K562 (cell line): ENCODE measurements around the gene COG4. TPM values are rescaled to one million over a fixed set of nuclear protein-coding genes. Genes with fewer than 3 reads are reported as not detected.

Experiments
- ATAC-seq: fragments of 200-7000 bp; cut with Tn5 transposase; 3 replicates; pipeline ENCODE4 v1.9.1; 2020; ENCODE audit warnings: moderate library complexity
- BruUV-seq: library from RNA; stranded (reverse); fragments of 400-500 nt; replicated peaks from 2 replicates; lab custom pipeline; 2021; lab: Mats Ljungman, UMichigan
- CTCF ChIA-PET: fragments of 300-600 bp; formaldehyde crosslinking; extraction: SDS; loops from one replicate; lab custom pipeline; 2021; ENCODE audit warnings: low intra/inter-chr PET ratio; lab: Yijun Ruan, JAX
- POLR2A ChIA-PET: fragments of 300-600, 350-650 bp; sonication (Branson Sonifier 250); formaldehyde crosslinking; extraction: SDS; loops from one replicate; lab custom pipeline; 2021; ENCODE audit warnings: antibody characterized with exemption, inconsistent platforms; lab: Yijun Ruan, JAX
- DNase-seq, 4 experiments: peaks; one replicate each; pipeline versions ENCODE4 v3.0.0 to v3.0.0-alpha.2; 2011 to 2018; ENCODE audit warnings: low spot score in 3 of 4, mixed read lengths in 3 of 4; ENCODE audit errors: extremely low read depth in 1 of 4
- FAIRE-seq: peaks from 2 replicates; lab custom pipeline; 2011; peaks lifted over from hg19 to GRCh38; lab: Jason Lieb, UNC
- H2AFZ ChIP-seq: 2 replicates; pipeline ENCODE4 v1.6.0; 2011; ENCODE audit warnings: low read depth, low read length, control low read depth, inconsistent platforms
- H3K27ac ChIP-seq: fragments of 200-600 bp; 3 replicates; pipeline ENCODE4 v1.8.0; 2011; ENCODE audit warnings: low read depth, mild to moderate bottlenecking, control low read depth, inconsistent platforms, low read length, moderate library complexity, mixed read lengths; ENCODE audit errors: extremely low read depth
- H3K27me3 ChIP-seq, 2 experiments: fragments of 300-600 bp in 1 of 2; 2 replicates in 1 of 2; 3 replicates in 1 of 2; pipeline versions ENCODE4 v1.6.0 to v1.8.0; 2011; ENCODE audit warnings: inconsistent platforms in 2 of 2, low read length in 2 of 2, mild to moderate bottlenecking in 1 of 2, mixed read lengths in 1 of 2, moderate library complexity in 1 of 2; ENCODE audit not compliant: control insufficient read depth in 2 of 2, insufficient read depth in 2 of 2
- H3K36me3 ChIP-seq: fragments of 300-600 bp; 3 replicates; pipeline ENCODE4 v1.8.0; 2011; ENCODE audit warnings: mild to moderate bottlenecking, low read length, inconsistent platforms; ENCODE audit not compliant: control insufficient read depth, insufficient read depth
- H3K4me1 ChIP-seq, 2 experiments: fragments of 200-600 bp in 1 of 2; replicated peaks in 1 of 2; 2 replicates in 1 of 2; 3 replicates in 1 of 2; pipeline versions ENCODE4 v1.5.1 to v1.8.0; 2011; ENCODE audit warnings: inconsistent platforms in 2 of 2, low read length in 2 of 2, mild to moderate bottlenecking in 1 of 2, mixed read lengths in 1 of 2, moderate library complexity in 1 of 2; ENCODE audit not compliant: control insufficient read depth in 2 of 2, insufficient read depth in 2 of 2
- H3K4me2 ChIP-seq: 2 replicates; pipeline ENCODE4 v1.6.1; 2011; ENCODE audit warnings: low read length, control low read depth, inconsistent platforms, mixed read lengths; ENCODE audit not compliant: insufficient read depth
- H3K4me3 ChIP-seq: fragments of 200-600 bp; sonication (generic), shearing (Covaris generic); 2 replicates; pipeline ENCODE4 v1.5.1; 2016; ENCODE audit warnings: control low read depth, inconsistent platforms
- H3K79me2 ChIP-seq: fragments of 200-600 bp; 3 replicates; pipeline ENCODE4 v1.8.0; 2011; ENCODE audit warnings: low read length, inconsistent platforms; ENCODE audit not compliant: control insufficient read depth, insufficient read depth
- H3K9ac ChIP-seq, 2 experiments: 2 replicates each; pipeline versions ENCODE4 v1.6.0 to v1.6.1; 2011; ENCODE audit warnings: low read depth in 2 of 2, low read length in 2 of 2, control low read depth in 1 of 2, inconsistent platforms in 1 of 2, mild to moderate bottlenecking in 1 of 2, mixed read lengths in 1 of 2; ENCODE audit not compliant: insufficient read depth in 1 of 2
- H3K9me1 ChIP-seq: one replicate; pipeline ENCODE4 v1.6.0; 2011; ENCODE audit warnings: inconsistent platforms, mild to moderate bottlenecking, low read length, moderate library complexity; ENCODE audit not compliant: control insufficient read depth, insufficient read depth
- H3K9me3 ChIP-seq: replicated peaks from 2 replicates; pipeline ENCODE4 v1.5.1; 2011; ENCODE audit warnings: low read depth, low read length, inconsistent platforms; ENCODE audit not compliant: control insufficient read depth, insufficient read depth
- H4K20me1 ChIP-seq: replicated peaks from 2 replicates; pipeline ENCODE4 v1.6.1; 2011; ENCODE audit warnings: low read length, inconsistent platforms, mixed read lengths; ENCODE audit not compliant: control insufficient read depth, insufficient read depth
- BACH1 ChIP-seq: fragments of 200-800 bp; sonication (Bioruptor generic); IDR thresholded peaks from 2 replicates; pipeline ENCODE4 v1.6.1; 2016; ENCODE audit warnings: missing genetic modification characterization, missing compliant biosample characterization
- POLR2G ChIP-seq: fragments of 200-400 bp; formaldehyde crosslinking; IDR thresholded peaks from 2 replicates; pipeline ENCODE4 v1.6.1; 2017; ENCODE audit warnings: low read depth, mild to moderate bottlenecking, antibody characterized with exemption, low read length, moderate library complexity
- RBM22 ChIP-seq: fragments of 200-400 bp; formaldehyde crosslinking; IDR thresholded peaks from 2 replicates; pipeline ENCODE4 v1.6.1; 2018; ENCODE audit warnings: low read length, low read depth; ENCODE audit not compliant: poor library complexity, severe bottlenecking
- STAG1 ChIP-seq: sonication (generic); formaldehyde crosslinking; IDR thresholded peaks from 2 replicates; pipeline ENCODE4 v1.5.0; 2020; ENCODE audit warnings: missing genetic modification reagents, borderline replicate concordance
- WGBS: fragments of 100-300 bp; shearing (Covaris generic); methylation state at CpG from one replicate; pipeline ENCODE4 v1.1.6; 2016; ENCODE audit warnings: low coverage, mixed read lengths; ENCODE audit not compliant: insufficient coverage; ENCODE audit errors: missing lambda C conversion rate; 5-methylcytosine and 5-hydroxymethylcytosine counted together
- in situ Hi-C: fragments of 300-500 bp; cut with MboI; formaldehyde crosslinking; loops from 4 replicates; pipeline ENCODE4 v1.15.0; 2018; ENCODE audit warnings: inconsistent platforms, mixed read lengths
- intact Hi-C: fragments of 100-400 bp; cut with micrococcal nuclease; formaldehyde crosslinking; loops from 2 replicates; pipeline ENCODE4 v1.14.2; 2022
- polyA plus RNA-seq, 8 experiments: library from polyadenylated mRNA; depleted of rRNA in 4 of 8; stranded (reverse) in 5 of 8; unstranded in 3 of 8; fragments of >200 nt; fragmentation: Nextera tagmentation in 2 of 8; fragmentation: Illumina TruSeq in 1 of 8; extraction: Ambion mirVana in 2 of 8; extraction: Trizol in 1 of 8; gene quantifications; 2 replicates each; pipeline versions ENCODE4 v1.2.1 to v1.2.3, GENCODE V29; 2011 to 2014; ENCODE audit warnings: inconsistent platforms in 1 of 8, missing spikeins in 1 of 8
- total RNA-seq, 7 experiments: library from RNA; depleted of rRNA in 6 of 7; stranded (reverse); fragments of >200 nt in 6 of 7; fragmentation: Illumina TruSeq in 2 of 7; extraction: Trizol in 2 of 7; gene quantifications; 2 replicates each; pipeline versions ENCODE4 v1.2.1 to v1.2.3, GENCODE V29; 2011 to 2021; ENCODE audit warnings: low replicate concordance in 1 of 7
- TF ChIP-seq, protein P1 (sequence below): IDR thresholded peaks from 3 replicates; pipeline ENCODE4 v1.6.1; 2011; ENCODE audit warnings: borderline replicate concordance, mild to moderate bottlenecking; ENCODE audit not compliant: insufficient read length, insufficient read depth

The COG4 gene
- total and polyA plus RNA-seq, 9 of the 15 experiments (the other 6 are each of a cell fraction or from before 2014, with no cell fraction given) = 13.7 to 73.9 (median 44.2) TPM

GRCh38 chr16:70478169-70478568 is 45.2 kb downstream of the COG4 start:
- intact Hi-C loops = no loop called here
- CTCF ChIA-PET = no interaction called here
- in situ Hi-C loops = no loop called here
- no peaks in the 10 kb centered on the region for H3K79me2 ChIP-seq
- FAIRE-seq = no peak
- no TSS peak for BruUV-seq
- no peak overlapping the region for H3K4me3 ChIP-seq
- H3K9me3 ChIP-seq = no peaks in the 10 kb centered on the region
- no peak for TF ChIP-seq BACH1 (tag)
- TF ChIP-seq RBM22 = peak; percentile 39
- TF ChIP-seq STAG1 (CRISPR knock-in tag) = no peak
- peak; percentile 60 for TF ChIP-seq POLR2G
- TF ChIP-seq, protein P1, sequence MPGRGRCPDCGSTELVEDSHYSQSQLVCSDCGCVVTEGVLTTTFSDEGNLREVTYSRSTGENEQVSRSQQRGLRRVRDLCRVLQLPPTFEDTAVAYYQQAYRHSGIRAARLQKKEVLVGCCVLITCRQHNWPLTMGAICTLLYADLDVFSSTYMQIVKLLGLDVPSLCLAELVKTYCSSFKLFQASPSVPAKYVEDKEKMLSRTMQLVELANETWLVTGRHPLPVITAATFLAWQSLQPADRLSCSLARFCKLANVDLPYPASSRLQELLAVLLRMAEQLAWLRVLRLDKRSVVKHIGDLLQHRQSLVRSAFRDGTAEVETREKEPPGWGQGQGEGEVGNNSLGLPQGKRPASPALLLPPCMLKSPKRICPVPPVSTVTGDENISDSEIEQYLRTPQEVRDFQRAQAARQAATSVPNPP = no peak
- WGBS = 93% methylated on average over 6 of the region's 8 CpGs
- no peak overlapping the region for H3K9ac ChIP-seq
- peaks cover 0 to 21% of the 10 kb centered on the region in 2 experiments; a peak in 2 of 5 replicates for H3K4me1 ChIP-seq
- POLR2A ChIA-PET = interaction anchor here (0.5 to 2.2 kb wide), 12 partner anchors 9 to 132 kb away, joined by 3 to 10 read pairs (median 4); partner anchors contain the start of genes COG4 and DDX19A
- H3K27me3 ChIP-seq = no peaks in the 10 kb centered on the region
- H2AFZ ChIP-seq = no peak overlapping the region
- peaks cover 58% of the 10 kb centered on the region; the same call in 2 of the 3 replicates for H3K36me3 ChIP-seq
- peaks cover 3% of the 10 kb centered on the region; the same call in 1 of the 2 replicates for H4K20me1 ChIP-seq
- ATAC-seq = no peak
- no peak for DNase-seq
- peaks cover 3% of the 10 kb centered on the region for H3K9me1 ChIP-seq
- no peak overlapping the region for H3K4me2 ChIP-seq
- no peak overlapping the region for H3K27ac ChIP-seq
